ENCODE measurements around the gene TTC28.
"Not testable (repeated sequence)": the region's sequence is repeated elsewhere in the genome, so short reads cannot be mapped to it uniquely, and the experiment has no call there.

The TTC28 gene

DNA sequence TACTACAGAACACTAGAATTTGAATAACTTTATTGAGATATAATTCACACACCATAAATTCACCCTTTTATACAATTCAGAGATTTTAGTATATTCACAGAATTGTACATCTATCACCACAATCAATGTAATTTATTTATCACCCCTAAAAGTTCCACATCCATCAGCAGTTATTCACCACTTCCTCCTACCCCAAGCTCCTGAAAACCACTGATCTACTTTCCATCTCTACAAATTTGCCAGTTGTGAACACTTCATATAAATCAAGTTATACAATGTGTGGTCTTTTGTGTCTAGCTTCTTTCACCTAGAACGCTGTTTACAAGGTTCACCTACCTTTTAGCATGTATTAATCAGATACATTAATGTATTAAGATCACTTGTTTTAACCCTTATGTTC is 179.6 kb downstream of the TTC28 start:
- Histone ChIP-seq H3K4me1 (ENCODE audit: control insufficient read depth, insufficient read depth, low read length) (no peaks in the 10 kb centered on the region), H3K36me3 (ENCODE audit: control insufficient read depth, insufficient read depth, low read length) (no peaks in the 10 kb centered on the region)

DNA sequence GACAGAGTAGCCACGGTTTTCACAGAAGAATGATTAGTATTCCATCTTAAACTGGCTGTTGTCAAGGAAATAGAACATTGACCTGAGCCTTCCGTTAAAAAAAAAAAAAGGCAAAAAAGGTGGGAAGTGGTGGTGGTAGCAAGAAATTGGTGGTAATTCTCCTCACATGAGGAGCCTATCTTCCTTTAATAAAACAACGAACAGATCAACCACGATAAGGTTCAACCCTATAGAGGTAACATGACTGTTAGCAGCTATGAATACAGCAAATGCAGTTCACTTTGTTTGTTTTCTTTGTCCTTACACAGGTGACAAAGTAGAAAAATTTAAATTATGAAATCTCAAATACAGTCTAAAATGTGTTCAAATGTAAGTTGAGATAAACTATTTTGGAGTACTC is 181.6 kb downstream of the TTC28 start:
- Histone ChIP-seq H3K9me3 (ENCODE audit: control insufficient read depth, insufficient read depth, low read length) (no peaks in the 10 kb centered on the region), H3K4me3 (ENCODE audit: low read depth, low read length) (no peak overlapping the region), H3K4me1 (ENCODE audit: control insufficient read depth, insufficient read depth, low read length) (no peaks in the 10 kb centered on the region), H3K9ac (ENCODE audit: low read depth, low read length) (no peak overlapping the region), H3K36me3 (ENCODE audit: control insufficient read depth, insufficient read depth, low read length) (no peaks in the 10 kb centered on the region), H3K27me3 (ENCODE audit: control insufficient read depth, insufficient read depth, low read length) (no peaks in the 10 kb centered on the region)

More for the DNA sequence above, 179.6 kb downstream of the TTC28 start:
- H3K27me3 ChIP-seq (ENCODE audit: control insufficient read depth, insufficient read depth, low read length): no peaks in the 10 kb centered on the region
- H3K9ac ChIP-seq (ENCODE audit: low read depth, low read length): no peak overlapping the region
- H3K9me3 ChIP-seq (ENCODE audit: control insufficient read depth, insufficient read depth, low read length): no peaks in the 10 kb centered on the region
- H3K4me3 ChIP-seq (ENCODE audit: low read depth, low read length): no peak overlapping the region

GRCh38 chr22:28497188-28497587 is 182.5 kb downstream of the TTC28 start:
- Histone ChIP-seq H3K9me3 (ENCODE audit: control insufficient read depth, insufficient read depth, low read length) (no peaks in the 10 kb centered on the region), H3K9ac (ENCODE audit: low read depth, low read length) (no peak overlapping the region), H3K27me3 (ENCODE audit: control insufficient read depth, insufficient read depth, low read length) (no peaks in the 10 kb centered on the region), H3K4me1 (ENCODE audit: control insufficient read depth, insufficient read depth, low read length) (no peaks in the 10 kb centered on the region), H3K4me3 (ENCODE audit: low read depth, low read length) (no peak overlapping the region), H3K36me3 (ENCODE audit: control insufficient read depth, insufficient read depth, low read length) (no peaks in the 10 kb centered on the region)

GRCh38 chr22:28491289-28491688 is 188.4 kb downstream of the TTC28 start:
- not testable (repeated sequence) for H3K9me3 ChIP-seq (ENCODE audit: control insufficient read depth, insufficient read depth, low read length); H3K36me3 ChIP-seq (ENCODE audit: control insufficient read depth, insufficient read depth, low read length); H3K4me1 ChIP-seq (ENCODE audit: control insufficient read depth, insufficient read depth, low read length); H3K9ac ChIP-seq (ENCODE audit: low read depth, low read length); H3K27me3 ChIP-seq (ENCODE audit: control insufficient read depth, insufficient read depth, low read length); H3K4me3 ChIP-seq (ENCODE audit: low read depth, low read length)

GRCh38 chr22:28488825-28489224 is 190.8 kb downstream of the TTC28 start:
- H3K27me3 ChIP-seq (ENCODE audit: control insufficient read depth, insufficient read depth, low read length): no peaks in the 10 kb centered on the region
- no peaks in the 10 kb centered on the region for H3K4me1 ChIP-seq (ENCODE audit: control insufficient read depth, insufficient read depth, low read length)
- H3K4me3 ChIP-seq (ENCODE audit: low read depth, low read length): no peak overlapping the region
- no peak overlapping the region for H3K9ac ChIP-seq (ENCODE audit: low read depth, low read length)
- no peaks in the 10 kb centered on the region for H3K9me3 ChIP-seq (ENCODE audit: control insufficient read depth, insufficient read depth, low read length)
- H3K36me3 ChIP-seq (ENCODE audit: control insufficient read depth, insufficient read depth, low read length): no peaks in the 10 kb centered on the region

- H3K36me3 ChIP-seq (ENCODE audit: control insufficient read depth, insufficient read depth, low read length): no peaks in the 10 kb centered on the region
Observed at GRCh38 chr22:28484662-28485061, 195.0 kb downstream of the TTC28 start.

GRCh38 chr22:28481725-28482124 is 197.9 kb downstream of the TTC28 start:
- H3K9ac ChIP-seq (ENCODE audit: low read depth, low read length): no peak overlapping the region
- no peaks in the 10 kb centered on the region for H3K27me3 ChIP-seq (ENCODE audit: control insufficient read depth, insufficient read depth, low read length)
- no peaks in the 10 kb centered on the region for H3K4me1 ChIP-seq (ENCODE audit: control insufficient read depth, insufficient read depth, low read length)
- no peaks in the 10 kb centered on the region for H3K36me3 ChIP-seq (ENCODE audit: control insufficient read depth, insufficient read depth, low read length)
- no peak overlapping the region for H3K4me3 ChIP-seq (ENCODE audit: low read depth, low read length)
- H3K9me3 ChIP-seq (ENCODE audit: control insufficient read depth, insufficient read depth, low read length): no peaks in the 10 kb centered on the region

More at GRCh38 chr22:28484662-28485061, 195.0 kb downstream of the TTC28 start:
- Histone ChIP-seq H3K9ac (ENCODE audit: low read depth, low read length) (no peak overlapping the region), H3K9me3 (ENCODE audit: control insufficient read depth, insufficient read depth, low read length) (no peaks in the 10 kb centered on the region), H3K27me3 (ENCODE audit: control insufficient read depth, insufficient read depth, low read length) (no peaks in the 10 kb centered on the region), H3K4me1 (ENCODE audit: control insufficient read depth, insufficient read depth, low read length) (no peaks in the 10 kb centered on the region), H3K4me3 (ENCODE audit: low read depth, low read length) (no peak overlapping the region)

DNA sequence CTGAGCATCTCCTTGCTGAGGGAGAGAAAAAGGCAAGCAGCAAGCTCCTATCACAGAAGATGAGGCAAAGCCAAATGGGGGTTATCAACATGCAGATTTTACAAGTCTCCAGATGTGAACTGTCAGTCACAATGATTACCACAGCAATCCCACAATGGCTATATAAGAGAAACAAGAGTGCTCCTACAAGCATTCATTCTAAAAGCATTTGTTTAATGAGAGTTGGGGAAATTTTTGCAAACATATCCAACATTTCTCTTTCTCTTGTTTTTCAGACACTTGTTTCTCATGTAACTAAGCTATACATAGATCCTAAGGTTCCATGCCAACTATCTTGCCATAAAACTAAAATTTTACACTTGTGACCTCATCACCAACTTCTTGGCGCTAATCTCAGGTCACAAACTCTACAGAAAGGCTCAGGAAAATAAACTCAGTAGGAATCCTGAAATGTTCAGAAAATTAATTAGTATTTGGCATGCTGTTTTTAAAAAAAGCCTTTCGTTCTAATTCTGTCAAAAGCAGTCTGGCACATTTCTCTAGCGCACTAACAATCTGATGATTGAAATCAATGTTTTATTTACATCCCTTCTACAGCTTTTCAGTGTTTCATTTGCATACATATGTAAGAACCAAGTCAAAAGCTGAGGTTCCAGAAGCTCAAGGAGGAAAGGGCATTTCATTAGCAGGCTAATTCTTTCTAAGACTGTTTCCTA is 199.5 kb downstream of the TTC28 start:
- no peaks in the 10 kb centered on the region for H3K36me3 ChIP-seq (ENCODE audit: control insufficient read depth, insufficient read depth, low read length)
- no peak overlapping the region for H3K4me3 ChIP-seq (ENCODE audit: low read depth, low read length)
- H3K9me3 ChIP-seq (ENCODE audit: control insufficient read depth, insufficient read depth, low read length): no peaks in the 10 kb centered on the region
- H3K9ac ChIP-seq (ENCODE audit: low read depth, low read length): no peak overlapping the region
- H3K27me3 ChIP-seq (ENCODE audit: control insufficient read depth, insufficient read depth, low read length): no peaks in the 10 kb centered on the region
- no peaks in the 10 kb centered on the region for H3K4me1 ChIP-seq (ENCODE audit: control insufficient read depth, insufficient read depth, low read length)

- Histone ChIP-seq H3K4me3 (ENCODE audit: low read depth, low read length) (no peak overlapping the region), H3K27me3 (ENCODE audit: control insufficient read depth, insufficient read depth, low read length) (no peaks in the 10 kb centered on the region), H3K9ac (ENCODE audit: low read depth, low read length) (no peak overlapping the region), H3K9me3 (ENCODE audit: control insufficient read depth, insufficient read depth, low read length) (peaks cover 3% of the 10 kb centered on the region), H3K36me3 (ENCODE audit: control insufficient read depth, insufficient read depth, low read length) (no peaks in the 10 kb centered on the region), H3K4me1 (ENCODE audit: control insufficient read depth, insufficient read depth, low read length) (no peaks in the 10 kb centered on the region)
Observed at GRCh38 chr22:28478564-28478963, 201.1 kb downstream of the TTC28 start.

DNA sequence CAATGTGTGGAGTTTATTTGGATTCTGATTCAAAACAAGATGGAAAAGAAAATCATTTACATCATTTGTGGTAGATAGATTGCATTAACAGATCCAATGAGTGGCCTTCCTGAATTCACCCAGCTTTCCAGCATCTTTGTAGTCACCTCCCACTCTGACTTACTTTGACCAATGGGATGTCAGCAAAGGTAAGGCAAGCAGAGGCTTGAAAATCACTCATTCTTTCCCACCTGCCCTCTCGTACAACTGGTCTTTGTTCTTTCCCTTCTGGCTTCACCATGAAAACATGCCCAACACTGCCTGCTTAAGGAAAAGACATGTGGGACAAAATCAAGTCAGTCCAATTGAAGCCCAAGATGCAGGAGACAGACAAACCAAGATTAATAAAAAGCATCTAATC is 202.1 kb downstream of the TTC28 start:
- Histone ChIP-seq H3K27me3 (ENCODE audit: control insufficient read depth, insufficient read depth, low read length) (no peaks in the 10 kb centered on the region), H3K9me3 (ENCODE audit: control insufficient read depth, insufficient read depth, low read length) (peaks cover 3% of the 10 kb centered on the region), H3K9ac (ENCODE audit: low read depth, low read length) (no peak overlapping the region), H3K36me3 (ENCODE audit: control insufficient read depth, insufficient read depth, low read length) (no peaks in the 10 kb centered on the region), H3K4me1 (ENCODE audit: control insufficient read depth, insufficient read depth, low read length) (no peaks in the 10 kb centered on the region), H3K4me3 (ENCODE audit: low read depth, low read length) (no peak overlapping the region)

GRCh38 chr22:28474330-28474729 is 205.3 kb downstream of the TTC28 start:
- Histone ChIP-seq H3K4me3 (ENCODE audit: low read depth, low read length) (no peak overlapping the region), H3K27me3 (ENCODE audit: control insufficient read depth, insufficient read depth, low read length) (peaks cover 3% of the 10 kb centered on the region), H3K9ac (ENCODE audit: low read depth, low read length) (no peak overlapping the region), H3K9me3 (ENCODE audit: control insufficient read depth, insufficient read depth, low read length) (peaks cover 3% of the 10 kb centered on the region), H3K36me3 (ENCODE audit: control insufficient read depth, insufficient read depth, low read length) (no peaks in the 10 kb centered on the region), H3K4me1 (ENCODE audit: control insufficient read depth, insufficient read depth, low read length) (no peaks in the 10 kb centered on the region)

DNA sequence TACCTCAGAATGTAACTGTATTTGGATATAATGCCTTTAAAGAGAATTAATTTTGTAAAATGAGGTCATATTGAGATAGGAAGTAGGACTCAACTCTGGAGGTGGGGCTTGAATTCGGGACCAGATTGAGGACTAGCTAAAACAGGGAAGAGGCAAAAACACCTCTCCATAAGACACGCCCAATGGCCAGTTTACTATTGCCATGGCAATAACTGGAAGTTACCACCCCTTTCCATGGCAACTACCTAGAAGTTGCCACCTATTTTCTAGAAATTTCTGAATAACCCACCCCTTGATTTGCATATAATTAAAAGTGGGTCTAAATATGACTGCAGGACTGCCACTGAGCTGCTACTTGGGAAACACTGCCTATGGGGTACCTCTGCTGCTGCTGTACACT is 206.4 kb downstream of the TTC28 start:
- H3K9ac ChIP-seq (ENCODE audit: low read depth, low read length): no peak overlapping the region
- peaks cover 3% of the 10 kb centered on the region for H3K9me3 ChIP-seq (ENCODE audit: control insufficient read depth, insufficient read depth, low read length)
- no peaks in the 10 kb centered on the region for H3K36me3 ChIP-seq (ENCODE audit: control insufficient read depth, insufficient read depth, low read length)
- no peak overlapping the region for H3K4me3 ChIP-seq (ENCODE audit: low read depth, low read length)
- H3K27me3 ChIP-seq (ENCODE audit: control insufficient read depth, insufficient read depth, low read length): peaks cover 3% of the 10 kb centered on the region
- no peaks in the 10 kb centered on the region for H3K4me1 ChIP-seq (ENCODE audit: control insufficient read depth, insufficient read depth, low read length)
